IMR-90 (cell line): ENCODE measurements around the gene FBXW12. TPM values are rescaled to one million over a fixed set of nuclear protein-coding genes. Genes with fewer than 3 reads are reported as not detected.

ENCODE experiments used
- ATAC-seq: fragments of 200-7000 bp; cut with Tn5 transposase; 2 replicates; pipeline ENCODE4 v1.9.1; 2020; ENCODE audit warnings: low read depth, mild to moderate bottlenecking, moderate library complexity
- BruUV-seq: library from RNA; stranded (reverse); fragments of 400-500 nt; replicated peaks from 2 replicates; lab custom pipeline; 2021; lab: Mats Ljungman, UMichigan
- CTCF ChIA-PET: fragments of 300-600 bp; formaldehyde crosslinking; extraction: SDS; loops from one replicate; lab custom pipeline; 2021; ENCODE audit warnings: antibody characterized with exemption; lab: Yijun Ruan, JAX
- POLR2A ChIA-PET: fragments of 300-600 bp; sonication (Branson Sonifier 250); formaldehyde crosslinking; loops from one replicate; lab custom pipeline; 2022; ENCODE audit warnings: antibody characterized with exemption; ENCODE audit not compliant: unreplicated experiment; lab: Charles Lee
- DNase-seq: peaks from one replicate; pipeline ENCODE4 v3.0.0; 2013
- H2AFZ ChIP-seq: replicated peaks from 2 replicates; pipeline ENCODE3; 2013; ENCODE audit warnings: low read length, mild to moderate bottlenecking; ENCODE audit not compliant: poor library complexity
- H2AK5ac ChIP-seq: 2 replicates; pipeline ENCODE4 v1.6.1; 2013; ENCODE audit warnings: low read depth, low read length, inconsistent platforms
- H2AK9ac ChIP-seq: replicated peaks from 2 replicates; pipeline ENCODE3; 2013; ENCODE audit warnings: mild to moderate bottlenecking, low read depth, low read length, moderate library complexity; ENCODE audit not compliant: poor library complexity
- H2BK120ac ChIP-seq: 2 replicates; pipeline ENCODE4 v1.6.1; 2013; ENCODE audit warnings: low read depth, low read length, inconsistent platforms
- H2BK15ac ChIP-seq: 3 replicates; pipeline ENCODE4 v1.6.1; 2013; ENCODE audit warnings: low read depth, low read length, inconsistent platforms
- H2BK20ac ChIP-seq: 2 replicates; pipeline ENCODE4 v1.6.1; 2013; ENCODE audit warnings: low read depth, mild to moderate bottlenecking, inconsistent platforms, low read length, moderate library complexity
- H2BK5ac ChIP-seq: 2 replicates; pipeline ENCODE4 v1.6.1; 2013; ENCODE audit warnings: mild to moderate bottlenecking, low read depth, low read length, inconsistent platforms; ENCODE audit not compliant: poor library complexity, severe bottlenecking
- H3K14ac ChIP-seq: replicated peaks from 2 replicates; pipeline ENCODE4 v1.6.1; 2013; ENCODE audit warnings: low read depth, low read length, inconsistent platforms
- H3K18ac ChIP-seq: 2 replicates; pipeline ENCODE4 v1.6.1; 2013; ENCODE audit warnings: low read depth, low read length, control low read depth
- H3K23ac ChIP-seq: 2 replicates; pipeline ENCODE4 v1.6.1; 2013; ENCODE audit warnings: low read depth, low read length, inconsistent platforms
- H3K27ac ChIP-seq: 2 replicates; pipeline ENCODE4 v1.5.1; 2013; ENCODE audit warnings: mild to moderate bottlenecking, control low read depth, low read length; ENCODE audit not compliant: insufficient read depth
- H3K27me3 ChIP-seq: 2 replicates; pipeline ENCODE4 v1.6.1; 2013; ENCODE audit warnings: low read length; ENCODE audit not compliant: control insufficient read depth, insufficient read depth
- H3K36me3 ChIP-seq: 2 replicates; pipeline ENCODE4 v1.6.1; 2013; ENCODE audit warnings: low read length, mixed read lengths; ENCODE audit not compliant: control insufficient read depth, insufficient read depth
- H3K4ac ChIP-seq: 2 replicates; pipeline ENCODE4 v1.6.1; 2013; ENCODE audit warnings: low read depth, low read length, inconsistent platforms
- H3K4me1 ChIP-seq: 2 replicates; pipeline ENCODE4 v1.6.1; 2013; ENCODE audit warnings: low read length, mixed read lengths; ENCODE audit not compliant: control insufficient read depth, insufficient read depth
- H3K4me2 ChIP-seq: 2 replicates; pipeline ENCODE4 v1.6.1; 2013; ENCODE audit warnings: low read depth, mild to moderate bottlenecking, control low read depth, low read length, moderate library complexity
- H3K4me3 ChIP-seq: 2 replicates; pipeline ENCODE4 v1.5.1; 2013; ENCODE audit warnings: low read depth, mild to moderate bottlenecking, control low read depth, low read length, moderate library complexity; ENCODE audit not compliant: insufficient read depth
- H3K56ac ChIP-seq: 2 replicates; pipeline ENCODE4 v1.6.1; 2013; ENCODE audit warnings: low read length, inconsistent platforms; ENCODE audit not compliant: insufficient read depth; ENCODE audit errors: extremely low read depth
- H3K79me1 ChIP-seq, 2 experiments: 2 replicates each; pipeline ENCODE4 v1.6.1; 2013; ENCODE audit warnings: low read length in 2 of 2, inconsistent platforms in 1 of 2, low read depth in 1 of 2
- H3K9ac ChIP-seq: 2 replicates; pipeline ENCODE4 v1.6.1; 2013; ENCODE audit warnings: low read depth, low read length, control low read depth
- H3K9me1 ChIP-seq: 2 replicates; pipeline ENCODE4 v1.6.1; 2013; ENCODE audit warnings: low read length, inconsistent platforms; ENCODE audit not compliant: insufficient read depth
- H3K9me3 ChIP-seq: 2 replicates; pipeline ENCODE4 v1.6.1; 2013; ENCODE audit warnings: low read length; ENCODE audit not compliant: control insufficient read depth, insufficient read depth
- H4K20me1 ChIP-seq: 2 replicates; pipeline ENCODE4 v1.6.1; 2013; ENCODE audit warnings: low read length, inconsistent platforms; ENCODE audit not compliant: insufficient read depth
- H4K5ac ChIP-seq: 2 replicates; pipeline ENCODE4 v1.6.1; 2013; ENCODE audit warnings: mild to moderate bottlenecking, low read depth, low read length, control low read depth
- H4K8ac ChIP-seq, 2 experiments: 2 replicates each; pipeline ENCODE4 v1.6.1; 2013; ENCODE audit warnings: low read depth in 2 of 2, low read length in 2 of 2, control low read depth in 1 of 2, inconsistent platforms in 1 of 2
- H4K91ac ChIP-seq: 2 replicates; pipeline ENCODE4 v1.6.1; 2013; ENCODE audit warnings: low read depth, low read length, inconsistent platforms; ENCODE audit not compliant: insufficient read depth
- CHD1 ChIP-seq: IDR thresholded peaks from 2 replicates; pipeline ENCODE4 v1.6.1; 2012; ENCODE audit warnings: low read depth, low read length, improper control_type of control experiment
- CTCF ChIP-seq: conservative IDR thresholded peaks from 2 replicates; pipeline ENCODE4 v1.5.1; 2012; ENCODE audit warnings: mild to moderate bottlenecking, low read depth, low read length, improper control_type of control experiment
- ELK1 ChIP-seq: fragments of 150-350 bp; IDR thresholded peaks from 2 replicates; pipeline ENCODE4 v1.6.1; 2016; ENCODE audit warnings: low read depth, mild to moderate bottlenecking, low read length, moderate library complexity, borderline replicate concordance
- MAFK ChIP-seq: IDR thresholded peaks from 2 replicates; pipeline ENCODE4 v1.6.1; 2012; ENCODE audit warnings: low read depth, low read length, improper control_type of control experiment
- MAZ ChIP-seq: IDR thresholded peaks from 2 replicates; pipeline ENCODE4 v1.6.1; 2012; ENCODE audit warnings: low read depth, mild to moderate bottlenecking, low read length, improper control_type of control experiment, moderate library complexity, borderline replicate concordance
- MXI1 ChIP-seq: IDR thresholded peaks from 2 replicates; pipeline ENCODE4 v1.6.1; 2012; ENCODE audit warnings: low read depth, mild to moderate bottlenecking, low read length, moderate library complexity, borderline replicate concordance
- NFE2L2 ChIP-seq: fragments of 150-350 bp; IDR thresholded peaks from 2 replicates; pipeline ENCODE4 v1.6.1; 2016; ENCODE audit warnings: low read depth, mild to moderate bottlenecking, low read length
- RAD21 ChIP-seq: IDR thresholded peaks from 2 replicates; pipeline ENCODE4 v1.6.1; 2012; ENCODE audit warnings: low read length, improper control_type of control experiment
- WGBS, 2 experiments: methylation state at CpG; one replicate each; pipeline versions ENCODE4 v1.1.5 to v1.1.7; 2013; ENCODE audit warnings: missing lambda C conversion rate in 2 of 2; ENCODE audit not compliant: insufficient read length in 1 of 2; ENCODE audit errors: extremely low coverage in 2 of 2; 5-methylcytosine and 5-hydroxymethylcytosine counted together
- dilution Hi-C: fragments of 300-500 bp; cut with HindIII; formaldehyde crosslinking; loops from one replicate; pipeline ENCODE4 v1.14.3; 2018; ENCODE audit warnings: low sequenced_read_pairs; ENCODE audit not compliant: unreplicated experiment
- in situ Hi-C: fragments of 300-500 bp; cut with MboI; formaldehyde crosslinking; loops from 3 replicates; pipeline ENCODE4 v1.14.3; 2019; ENCODE audit warnings: low sequenced_read_pairs, inconsistent platforms, mixed read lengths
- intact Hi-C: fragments of 100-400 bp; cut with micrococcal nuclease; formaldehyde crosslinking; loops from 2 replicates; pipeline ENCODE4 v1.10.0; 2022
- polyA plus RNA-seq, 3 experiments: library from polyadenylated mRNA; depleted of rRNA; stranded (reverse); fragments of >200 nt; gene quantifications; 2 replicates each; pipeline ENCODE4 v1.2.3, GENCODE V29; 2012; ENCODE audit warnings: low replicate concordance in 1 of 3
- total RNA-seq: library from RNA; depleted of rRNA; stranded (reverse); fragments of >200 nt; gene quantifications from 2 replicates; pipeline ENCODE4 v1.2.3, GENCODE V29; 2012

FBXW12 gene
- total and polyA plus RNA-seq, 2 of the 4 experiments (the other 2 are of a cell fraction): not detected

GRCh38 chr3:48402281-48402732 lies 30.3 kb downstream of the FBXW12 start (continued):
- TF ChIP-seq MAFK: no peak

GRCh38 chr3:48402907-48403306 lies 30.9 kb downstream of the FBXW12 start:
- Histone ChIP-seq H2BK120ac (peak overlapping the region; percentile 96), H4K20me1 (no peaks in the 10 kb centered on the region), H3K4me3 (no peak overlapping the region), H3K27ac (peak overlapping the region; percentile 75), H3K9ac (no peak overlapping the region), H2BK20ac (peak overlapping the region; percentile 97), H2AFZ (peak overlapping the region; percentile 76), H3K14ac (peak overlapping the region; percentile 70), H3K56ac (no peak overlapping the region), H3K18ac (peak overlapping the region; percentile 84), H2BK15ac (peak overlapping the region; percentile 73; the same call in 2 of the 3 replicates), H3K36me3 (peaks cover 33% of the 10 kb centered on the region; the same call in 1 of the 2 replicates), H4K8ac (peak overlapping the region; percentile 67 to 86), H3K27me3 (no peaks in the 10 kb centered on the region; the same call in 1 of the 2 replicates), H3K4me2 (no peak overlapping the region), H3K79me1 (no peaks in the 10 kb centered on the region), H4K5ac (peak overlapping the region; percentile 65), H2AK9ac (peak overlapping the region; percentile 81), H2AK5ac (peak overlapping the region; percentile 93), H3K9me1 (peaks cover 7% of the 10 kb centered on the region; the same call in 1 of the 2 replicates), H3K9me3 (no peaks in the 10 kb centered on the region), H3K4ac (peak overlapping the region; percentile 91), H3K4me1 (peaks cover 7% of the 10 kb centered on the region), H3K23ac (0 out of 2 replicates have a peak overlapping the region, but pooled peaks have one; percentile 22), H4K91ac (peak overlapping the region; percentile 79), H2BK5ac (peak overlapping the region; percentile 71)
- BruUV-seq: no TSS peak
- TF ChIP-seq MXI1 (no peak), RAD21 (no peak), NFE2L2 (no peak), CTCF (no peak), CHD1 (no peak), ELK1 (no peak), MAZ (no peak)
- in situ Hi-C loops: loop anchor here (5.0 kb wide), 1 partner anchor 34 kb away; no protein-coding TSS in a partner anchor
- CTCF ChIA-PET: interaction anchor here (4.8 kb wide), 1 partner anchor 33 kb away, joined by 65 read pairs; no protein-coding TSS in a partner anchor
- dilution Hi-C loops: no loop called here
- ATAC-seq: no peak
- intact Hi-C loops: loop anchor here (1.0 kb wide), 1 partner anchor 33 kb away; no protein-coding TSS in a partner anchor
- POLR2A ChIA-PET: no interaction called here
- no peak for DNase-seq
- WGBS, 2 experiments: no CpG with 5 or more reads among the region's 3 CpGs
